C4-2B (cell line): ENCODE measurements around the gene GDAP2.

Experiments
- CTCF ChIP-seq: fragments of 450-650 bp; conservative IDR thresholded peaks from 2 replicates; pipeline ENCODE4 v1.5.1; 2017; ENCODE audit warnings: mild to moderate bottlenecking
- ZFX ChIP-seq: fragments of 450-650 bp; IDR thresholded peaks from 2 replicates; pipeline ENCODE4 v1.6.1; 2017

- TF ChIP-seq CTCF (no peak), ZFX (no peak)
Observed at GRCh38 chr1:117932576-117932975, 3.2 kb upstream of the GDAP2 start.
